ENCODE results near the gene GSTA1. TPM values are rescaled to one million over a fixed set of nuclear protein-coding genes. Genes with fewer than 3 reads are reported as not detected.
"Not testable (repeated sequence)": the region's sequence is repeated elsewhere in the genome, so short reads cannot be mapped to it uniquely, and the experiment has no call there.

The GSTA1 gene
- total and polyA plus RNA-seq, 3 experiments from 2014 or later: not detected

- H3K4me1 ChIP-seq (ENCODE audit: insufficient read depth, low read length); H3K4me1 Mint-ChIP-seq; H3K27ac ChIP-seq (ENCODE audit: low read depth, low read length); H3K4me3 ChIP-seq (ENCODE audit: low read length); H3K36me3 ChIP-seq (ENCODE audit: insufficient read depth, low read length); H3K9me3 ChIP-seq (ENCODE audit: low read length); DNase-seq; H3K4me3 Mint-ChIP-seq; H3K27me3 ChIP-seq (ENCODE audit: insufficient read depth, low read length, poor library complexity, severe bottlenecking); H3K9me3 Mint-ChIP-seq; H3K27ac Mint-ChIP-seq; H3K36me3 Mint-ChIP-seq; POLR2A ChIA-PET: not testable (repeated sequence)
- H3K27me3 Mint-ChIP-seq: peaks cover 10 to 36% of the 10 kb centered on the region in 2 donors
- CTCF ChIA-PET: interaction anchor here (1.6 kb wide), 1 partner anchor 16 kb away, joined by 3 read pairs; no protein-coding TSS in a partner anchor
These were observed 27.3 kb upstream of the GSTA1 start for GRCh38 chr6:52830869-52831268.

- Mint-ChIP-seq H3K4me1 (no peaks in the 10 kb centered on the region), H3K27me3 (peaks cover 13 to 26% of the 10 kb centered on the region in 2 donors), H3K9me3 (peaks cover 0 to 5% (median 0%) of the 10 kb centered on the region in 5 donors), H3K4me3 (no peak overlapping the region), H3K36me3 (no peaks in the 10 kb centered on the region), H3K27ac (no peak overlapping the region)
- Histone ChIP-seq H3K4me3 (ENCODE audit: low read length) (no peak overlapping the region), H3K9me3 (ENCODE audit: low read length) (no peaks in the 10 kb centered on the region), H3K27ac (ENCODE audit: low read depth, low read length) (no peak overlapping the region), H3K27me3 (ENCODE audit: insufficient read depth, low read length, poor library complexity, severe bottlenecking) (no peaks in the 10 kb centered on the region), H3K4me1 (ENCODE audit: insufficient read depth, low read length) (no peaks in the 10 kb centered on the region), H3K36me3 (ENCODE audit: insufficient read depth, low read length) (no peaks in the 10 kb centered on the region)
- ChIA-PET POLR2A (no interaction called here), CTCF (interaction anchor here (0.5 to 1.3 kb wide), 2 partner anchors 13 to 171 kb away, joined by 3 to 4 read pairs; no protein-coding TSS in a partner anchor)
- no peak for DNase-seq
These were observed 25.6 kb upstream of the GSTA1 start for GRCh38 chr6:52829046-52829817.

GRCh38 chr6:52828621-52829020 lies 25.0 kb upstream of the GSTA1 start:
- H3K27ac Mint-ChIP-seq; H3K36me3 Mint-ChIP-seq; H3K9me3 ChIP-seq (ENCODE audit: low read length); H3K4me1 ChIP-seq (ENCODE audit: insufficient read depth, low read length); DNase-seq; H3K4me3 Mint-ChIP-seq; H3K4me3 ChIP-seq (ENCODE audit: low read length); H3K9me3 Mint-ChIP-seq; H3K36me3 ChIP-seq (ENCODE audit: insufficient read depth, low read length); POLR2A ChIA-PET; H3K4me1 Mint-ChIP-seq; H3K27me3 ChIP-seq (ENCODE audit: insufficient read depth, low read length, poor library complexity, severe bottlenecking); H3K27ac ChIP-seq (ENCODE audit: low read depth, low read length): not testable (repeated sequence)
- CTCF ChIA-PET: interaction anchor here (1.3 kb wide), 1 partner anchor 13 kb away, joined by 3 read pairs; no protein-coding TSS in a partner anchor
- peaks cover 13 to 27% of the 10 kb centered on the region in 2 donors for H3K27me3 Mint-ChIP-seq

DNA sequence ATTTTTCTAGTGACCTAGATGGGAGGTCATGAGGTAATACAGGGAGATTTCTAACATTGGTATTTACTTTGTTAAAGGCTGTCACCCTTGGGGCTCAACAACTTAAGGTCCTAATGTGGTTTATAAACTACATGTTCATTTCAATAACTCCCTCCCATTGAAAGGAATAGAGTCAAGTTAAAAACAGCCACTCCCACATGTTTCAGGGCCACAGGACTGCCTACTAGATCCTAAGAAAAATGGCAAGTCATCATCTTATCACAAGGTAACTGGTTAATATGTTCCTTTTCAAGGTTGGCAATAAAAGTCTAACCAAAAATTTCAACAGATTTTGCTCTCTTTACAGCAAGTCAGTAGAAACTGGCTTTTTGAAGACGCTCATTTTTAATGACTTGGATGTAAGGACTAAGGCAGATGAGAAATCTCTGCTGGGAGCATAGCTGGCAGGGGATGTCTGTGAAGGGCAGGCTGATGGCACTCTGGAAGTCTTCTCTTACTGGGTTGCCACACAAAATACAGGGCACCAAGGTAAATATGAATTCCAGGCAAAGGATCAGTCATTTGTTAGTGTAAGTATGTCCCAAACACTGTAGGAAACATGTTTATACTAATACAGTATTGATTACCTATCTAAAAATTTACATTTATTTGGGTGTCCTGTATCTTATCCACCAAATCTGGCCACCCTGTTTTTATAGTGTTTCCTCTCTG lies 23.6 kb upstream of the GSTA1 start:
- H3K9me3 ChIP-seq (ENCODE audit: low read length); H3K27ac Mint-ChIP-seq; DNase-seq; H3K4me3 Mint-ChIP-seq; H3K27me3 ChIP-seq (ENCODE audit: insufficient read depth, low read length, poor library complexity, severe bottlenecking); H3K36me3 ChIP-seq (ENCODE audit: insufficient read depth, low read length); CTCF ChIA-PET; H3K27ac ChIP-seq (ENCODE audit: low read depth, low read length); POLR2A ChIA-PET; H3K4me1 Mint-ChIP-seq; H3K4me1 ChIP-seq (ENCODE audit: insufficient read depth, low read length); H3K4me3 ChIP-seq (ENCODE audit: low read length); H3K36me3 Mint-ChIP-seq: not testable (repeated sequence)
- peaks cover 15 to 25% of the 10 kb centered on the region in 2 donors for H3K27me3 Mint-ChIP-seq
- H3K9me3 Mint-ChIP-seq: peaks cover 0 to 11% (median 5%) of the 10 kb centered on the region in 5 donors

DNA sequence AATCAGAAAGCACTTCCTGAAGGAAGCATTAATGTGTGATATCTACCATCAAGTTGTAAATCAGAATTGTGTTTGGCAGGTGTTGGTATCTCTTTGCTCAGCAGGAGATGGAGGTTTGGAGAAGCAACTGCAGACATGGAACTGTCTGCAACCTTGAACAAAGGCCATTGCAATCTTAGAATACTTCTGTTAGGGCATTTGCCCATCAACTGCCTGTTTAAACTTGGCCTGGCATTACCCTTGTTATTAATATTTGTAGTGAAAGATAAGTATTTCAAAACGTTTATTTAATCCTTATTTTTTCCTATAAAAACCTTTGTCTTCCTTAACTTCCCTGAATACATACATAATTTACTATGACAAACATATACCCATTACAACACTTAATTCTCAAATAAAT lies 22.9 kb upstream of the GSTA1 start:
- Mint-ChIP-seq H3K36me3 (peaks cover 0 to 6% (median 0%) of the 10 kb centered on the region in 3 donors), H3K27me3 (peaks cover 15 to 23% of the 10 kb centered on the region in 2 donors), H3K9me3 (peaks cover 0 to 12% (median 7%) of the 10 kb centered on the region in 5 donors), H3K4me1 (no peaks in the 10 kb centered on the region), H3K27ac (no peak overlapping the region), H3K4me3 (no peak overlapping the region)
- Histone ChIP-seq H3K27ac (ENCODE audit: low read depth, low read length) (no peak overlapping the region), H3K36me3 (ENCODE audit: insufficient read depth, low read length) (no peaks in the 10 kb centered on the region), H3K4me3 (ENCODE audit: low read length) (no peak overlapping the region), H3K4me1 (ENCODE audit: insufficient read depth, low read length) (no peaks in the 10 kb centered on the region), H3K27me3 (ENCODE audit: insufficient read depth, low read length, poor library complexity, severe bottlenecking) (no peaks in the 10 kb centered on the region), H3K9me3 (ENCODE audit: low read length) (no peaks in the 10 kb centered on the region)
- POLR2A ChIA-PET: no interaction called here
- no peak for DNase-seq
- CTCF ChIA-PET: no interaction called here

- H3K4me1 ChIP-seq (ENCODE audit: insufficient read depth, low read length); H3K27me3 ChIP-seq (ENCODE audit: insufficient read depth, low read length, poor library complexity, severe bottlenecking); DNase-seq; H3K4me3 Mint-ChIP-seq; POLR2A ChIA-PET; H3K4me1 Mint-ChIP-seq; H3K27ac ChIP-seq (ENCODE audit: low read depth, low read length); H3K36me3 ChIP-seq (ENCODE audit: insufficient read depth, low read length); H3K27ac Mint-ChIP-seq; CTCF ChIA-PET; H3K9me3 ChIP-seq (ENCODE audit: low read length); H3K4me3 ChIP-seq (ENCODE audit: low read length); H3K36me3 Mint-ChIP-seq: not testable (repeated sequence)
- peaks cover 0 to 12% (median 10%) of the 10 kb centered on the region in 5 donors for H3K9me3 Mint-ChIP-seq
- H3K27me3 Mint-ChIP-seq: peaks cover 15 to 23% of the 10 kb centered on the region in 2 donors
These were observed 22.4 kb upstream of the GSTA1 start for GRCh38 chr6:52825900-52826459.

DNA sequence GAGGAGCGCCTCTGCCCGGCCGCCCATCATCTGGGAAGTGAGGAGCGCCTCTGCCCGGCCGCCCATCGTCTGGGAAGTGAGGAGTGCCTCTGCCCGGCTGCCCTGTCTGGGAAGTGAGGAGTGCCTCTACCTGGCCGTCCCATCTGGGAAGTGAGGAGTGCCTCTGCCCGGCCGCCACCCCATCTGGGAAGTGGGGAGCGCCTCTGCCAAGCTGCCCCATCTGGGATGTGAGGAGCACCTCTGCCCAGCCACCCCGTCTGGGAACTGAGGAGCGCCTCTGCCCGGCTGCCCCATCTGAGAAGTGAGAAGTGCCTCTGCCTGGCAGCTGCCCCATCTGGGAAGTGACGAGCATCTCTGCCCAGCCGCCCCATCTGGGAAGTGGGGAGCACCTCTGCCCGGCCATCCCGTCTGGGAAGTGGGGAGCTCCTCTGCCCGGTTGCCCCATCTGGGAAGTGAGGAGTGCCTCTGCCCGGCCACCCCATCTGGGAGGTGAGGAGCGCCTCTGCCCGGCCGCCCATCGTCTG lies 21.7 kb upstream of the GSTA1 start:
- H3K27ac Mint-ChIP-seq, CTCF ChIA-PET: not testable (repeated sequence)

DNA sequence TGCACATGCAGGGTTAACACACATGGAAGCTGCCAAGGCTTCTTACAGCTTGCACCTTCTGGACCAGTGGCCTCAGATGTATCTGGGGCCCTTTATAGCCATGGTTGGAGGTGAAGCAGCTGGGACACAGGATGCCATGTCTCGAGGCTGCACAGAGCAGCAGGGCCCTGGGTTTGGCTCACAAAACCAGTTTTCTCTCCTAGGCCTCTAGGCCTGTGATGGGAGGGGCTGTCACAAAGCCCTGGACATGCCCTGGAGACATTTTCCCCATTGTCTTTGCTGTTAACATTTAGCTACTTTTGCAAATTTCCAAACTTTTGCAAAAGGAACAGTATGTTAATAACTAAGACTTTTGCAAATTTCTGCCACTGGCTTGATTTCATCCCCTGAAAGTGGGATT lies 18.2 kb upstream of the GSTA1 start:
- H3K9me3 ChIP-seq (ENCODE audit: low read length): no peaks in the 10 kb centered on the region
- Mint-ChIP-seq H3K27ac (no peak overlapping the region), H3K27me3 (peaks cover 8 to 9% of the 10 kb centered on the region in 2 donors), H3K4me3 (no peak overlapping the region), H3K9me3 (peaks cover 0 to 15% (median 11%) of the 10 kb centered on the region in 5 donors), H3K36me3 (peaks cover 0 to 6% (median 0%) of the 10 kb centered on the region in 3 donors), H3K4me1 (no peaks in the 10 kb centered on the region)
- no peak overlapping the region for H3K27ac ChIP-seq (ENCODE audit: low read depth, low read length)
- no peak overlapping the region for H3K4me3 ChIP-seq (ENCODE audit: low read length)
- H3K36me3 ChIP-seq (ENCODE audit: insufficient read depth, low read length): no peaks in the 10 kb centered on the region
- ChIA-PET CTCF (no interaction called here), POLR2A (no interaction called here)
- no peaks in the 10 kb centered on the region for H3K27me3 ChIP-seq (ENCODE audit: insufficient read depth, low read length, poor library complexity, severe bottlenecking)
- DNase-seq: no peak
- no peaks in the 10 kb centered on the region for H3K4me1 ChIP-seq (ENCODE audit: insufficient read depth, low read length)

More for the DNA sequence above, 21.7 kb upstream of the GSTA1 start:
- peaks cover 13 to 16% of the 10 kb centered on the region in 2 donors for H3K27me3 Mint-ChIP-seq
- H3K4me3 ChIP-seq (ENCODE audit: low read length); H3K36me3 ChIP-seq (ENCODE audit: insufficient read depth, low read length); DNase-seq; H3K36me3 Mint-ChIP-seq; H3K4me1 Mint-ChIP-seq; H3K4me3 Mint-ChIP-seq; H3K9me3 ChIP-seq (ENCODE audit: low read length); POLR2A ChIA-PET; H3K27ac ChIP-seq (ENCODE audit: low read depth, low read length); H3K4me1 ChIP-seq (ENCODE audit: insufficient read depth, low read length); H3K27me3 ChIP-seq (ENCODE audit: insufficient read depth, low read length, poor library complexity, severe bottlenecking): not testable (repeated sequence)
- peaks cover 0 to 15% (median 11%) of the 10 kb centered on the region in 5 donors for H3K9me3 Mint-ChIP-seq
